ENCODE measurements around the gene SEC22C.

- TF ChIP-seq CTCF (IDR thresholded peaks at IDR 0.05; ENCODE audit: insufficient read depth, low read length, poor library complexity, severe bottlenecking) = no peak
- no peak for TF ChIP-seq EZH2phosphoT487 (conservative IDR thresholded peaks at IDR 0.05; ENCODE audit: low read length)
Observed at GRCh38 chr3:42507252-42507651, 74.5 kb downstream of the SEC22C start.
